GM23338 (cell line): ENCODE measurements around the gene NLRP5. TPM values are rescaled to one million over a fixed set of nuclear protein-coding genes. Genes with fewer than 3 reads are reported as not detected.

ENCODE experiments used
- ATAC-seq: fragments of 200-7000 bp; cut with Tn5 transposase; 3 replicates; pipeline ENCODE4 v1.9.1; 2020
- DNase-seq: peaks from one replicate; pipeline ENCODE4 v3.0.0-alpha.2; 2015; ENCODE audit warnings: low spot score
- H2AFZ ChIP-seq: fragments of 200-600 bp; sonication (generic); 2 replicates; pipeline ENCODE4 v1.8.0; 2016; ENCODE audit warnings: antibody characterized with exemption, mild to moderate bottlenecking, moderate library complexity
- H3F3A ChIP-seq: fragments of 200-600 bp; sonication (generic); replicated peaks from 2 replicates; pipeline ENCODE4 v1.8.0; 2017; ENCODE audit warnings: antibody characterized with exemption, mixed run types, low read depth
- H3K27ac ChIP-seq: fragments of 200-600 bp; sonication (generic); 2 replicates; pipeline ENCODE4 v1.6.1; 2016; ENCODE audit warnings: low read depth
- H3K27me3 ChIP-seq: fragments of 200-600 bp; sonication (generic); 2 replicates; pipeline ENCODE4 v1.8.0; 2016; ENCODE audit warnings: mild to moderate bottlenecking, mixed run types, moderate library complexity; ENCODE audit not compliant: insufficient read depth
- H3K36me3 ChIP-seq: fragments of 200-600 bp; sonication (generic); 2 replicates; pipeline ENCODE4 v1.8.0; 2016; ENCODE audit warnings: mild to moderate bottlenecking; ENCODE audit not compliant: insufficient read depth
- H3K4me1 ChIP-seq: fragments of 200-600 bp; sonication (generic); 2 replicates; pipeline ENCODE4 v1.8.0; 2016; ENCODE audit warnings: mild to moderate bottlenecking, moderate library complexity; ENCODE audit not compliant: insufficient read depth
- H3K4me2 ChIP-seq: fragments of 200-600 bp; sonication (generic); 2 replicates; pipeline ENCODE4 v1.7.1; 2017; ENCODE audit warnings: mixed run types
- H3K4me3 ChIP-seq: fragments of 200-600 bp; sonication (generic); 2 replicates; pipeline ENCODE4 v1.6.1; 2016; ENCODE audit warnings: mixed run types
- H3K79me2 ChIP-seq: fragments of 200-600 bp; sonication (generic); replicated peaks from 2 replicates; pipeline ENCODE4 v1.8.0; 2017; ENCODE audit warnings: mild to moderate bottlenecking; ENCODE audit not compliant: insufficient read depth
- H3K9me2 ChIP-seq: fragments of 200-600 bp; sonication (generic); 2 replicates; pipeline ENCODE4 v1.8.0; 2017; ENCODE audit not compliant: insufficient read depth
- H4K20me1 ChIP-seq: fragments of 200-600 bp; sonication (generic); replicated peaks from 2 replicates; pipeline ENCODE4 v1.8.0; 2017; ENCODE audit warnings: mild to moderate bottlenecking; ENCODE audit not compliant: insufficient read depth
- H3K27ac Mint-ChIP-seq: 2 replicates; pipeline ENCODE4 v1.8.0; 2020; ENCODE audit warnings: inconsistent platforms, mild to moderate bottlenecking, moderate library complexity, mixed read lengths
- H3K27me3 Mint-ChIP-seq: 3 replicates; pipeline ENCODE4 v1.8.0; 2022; ENCODE audit warnings: low read depth, mild to moderate bottlenecking, moderate library complexity, mixed read lengths, inconsistent platforms; ENCODE audit not compliant: insufficient read depth, poor library complexity
- H3K36me3 Mint-ChIP-seq: 3 replicates; pipeline ENCODE4 v1.8.0; 2021; ENCODE audit warnings: low read depth, mild to moderate bottlenecking, inconsistent platforms, moderate library complexity, mixed read lengths
- H3K4me1 Mint-ChIP-seq: 3 replicates; pipeline ENCODE4 v1.8.0; 2020; ENCODE audit warnings: mild to moderate bottlenecking, inconsistent platforms, mixed read lengths
- H3K4me3 Mint-ChIP-seq: 3 replicates; pipeline ENCODE4 v1.8.0; 2021; ENCODE audit warnings: moderate library complexity, mild to moderate bottlenecking, inconsistent platforms, mixed read lengths
- H3K9me3 Mint-ChIP-seq: 3 replicates; pipeline ENCODE4 v1.8.0; 2020; ENCODE audit warnings: moderate library complexity, mild to moderate bottlenecking, inconsistent platforms, mixed read lengths
- CREB1 ChIP-seq: fragments of 250-450 bp; sonication (Bioruptor Pico); IDR thresholded peaks from 2 replicates; pipeline ENCODE4 v1.5.0; 2020; ENCODE audit warnings: low read depth, mild to moderate bottlenecking, moderate library complexity
- EZH2phosphoT487 ChIP-seq: fragments of 200-600 bp; sonication (generic); IDR thresholded peaks from one replicate; pipeline ENCODE4 v1.8.1; 2018; ENCODE audit warnings: antibody characterized with exemption; ENCODE audit not compliant: unreplicated experiment
- JUNB ChIP-seq: IDR thresholded peaks from one replicate; pipeline ENCODE4 v1.6.1; 2016; ENCODE audit warnings: antibody characterized with exemption; ENCODE audit not compliant: unreplicated experiment
- POLR2AphosphoS5 ChIP-seq: IDR thresholded peaks from 2 replicates; pipeline ENCODE4 v1.6.1; 2016; ENCODE audit warnings: antibody characterized with exemption, low read depth
- STAT1 ChIP-seq: IDR thresholded peaks from one replicate; pipeline ENCODE4 v1.6.1; 2016; ENCODE audit warnings: antibody characterized with exemption; ENCODE audit not compliant: unreplicated experiment
- ZNF114 ChIP-seq: fragments of 250-450 bp; sonication (Bioruptor Pico); IDR thresholded peaks from 2 replicates; pipeline ENCODE4 v1.5.0; 2020; ENCODE audit warnings: mild to moderate bottlenecking, moderate library complexity
- polyA plus RNA-seq: library from polyadenylated mRNA; unstranded; fragments of >200 nt; fragmentation: Nextera tagmentation; extraction: Ambion mirVana; gene quantifications from 2 replicates; pipeline ENCODE4 v1.2.1, GENCODE V29; 2016
- total RNA-seq: library from RNA; depleted of rRNA; stranded (reverse); fragments of >200 nt; shearing (Covaris generic); gene quantifications from 2 replicates; pipeline ENCODE4 v1.2.3, GENCODE V29; 2014
- TF ChIP-seq, protein P1 (sequence below): fragments of 250-450 bp; sonication (Bioruptor Pico); IDR thresholded peaks from 2 replicates; pipeline ENCODE4 v1.5.0; 2020; ENCODE audit warnings: mild to moderate bottlenecking, moderate library complexity
- TF ChIP-seq, protein P2 (sequence below), 2 experiments: fragments of 200-600 bp in 1 of 2; sonication (generic) in 1 of 2; conservative IDR thresholded peaks; 2 replicates each; pipeline versions ENCODE4 v1.5.1 to v1.6.1; 2016 to 2017; ENCODE audit warnings: antibody characterized with exemption in 2 of 2, low read depth in 2 of 2, mild to moderate bottlenecking in 2 of 2, moderate library complexity in 1 of 2
- TF ChIP-seq, protein P3 (sequence below): IDR thresholded peaks from one replicate; pipeline ENCODE4 v1.6.1; 2018; ENCODE audit warnings: antibody characterized with exemption; ENCODE audit not compliant: unreplicated experiment

NLRP5 gene
- total and polyA plus RNA-seq, 2 experiments from 2014 or later = not detected

DNA sequence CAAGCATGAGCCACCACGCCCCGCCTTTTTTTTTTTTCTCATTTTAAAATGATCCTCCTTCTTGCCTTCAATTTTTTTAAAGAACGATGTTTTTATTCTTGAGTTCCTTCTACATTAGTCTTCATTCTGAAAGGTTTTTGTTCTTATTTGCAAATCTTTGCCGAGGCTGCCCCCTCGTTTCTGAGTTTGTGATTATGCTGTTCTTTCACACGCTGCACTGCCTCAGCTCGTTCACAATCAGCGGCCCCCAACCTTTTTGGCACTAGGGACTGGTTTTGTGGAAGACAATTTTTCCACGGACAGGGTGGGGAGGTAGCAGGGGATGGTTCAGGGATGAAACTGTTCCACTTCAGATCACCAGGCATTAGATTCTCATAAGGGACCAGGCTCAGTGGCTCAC lies 107.9 kb downstream of the NLRP5 start (continued):
- TF ChIP-seq, protein P1, sequence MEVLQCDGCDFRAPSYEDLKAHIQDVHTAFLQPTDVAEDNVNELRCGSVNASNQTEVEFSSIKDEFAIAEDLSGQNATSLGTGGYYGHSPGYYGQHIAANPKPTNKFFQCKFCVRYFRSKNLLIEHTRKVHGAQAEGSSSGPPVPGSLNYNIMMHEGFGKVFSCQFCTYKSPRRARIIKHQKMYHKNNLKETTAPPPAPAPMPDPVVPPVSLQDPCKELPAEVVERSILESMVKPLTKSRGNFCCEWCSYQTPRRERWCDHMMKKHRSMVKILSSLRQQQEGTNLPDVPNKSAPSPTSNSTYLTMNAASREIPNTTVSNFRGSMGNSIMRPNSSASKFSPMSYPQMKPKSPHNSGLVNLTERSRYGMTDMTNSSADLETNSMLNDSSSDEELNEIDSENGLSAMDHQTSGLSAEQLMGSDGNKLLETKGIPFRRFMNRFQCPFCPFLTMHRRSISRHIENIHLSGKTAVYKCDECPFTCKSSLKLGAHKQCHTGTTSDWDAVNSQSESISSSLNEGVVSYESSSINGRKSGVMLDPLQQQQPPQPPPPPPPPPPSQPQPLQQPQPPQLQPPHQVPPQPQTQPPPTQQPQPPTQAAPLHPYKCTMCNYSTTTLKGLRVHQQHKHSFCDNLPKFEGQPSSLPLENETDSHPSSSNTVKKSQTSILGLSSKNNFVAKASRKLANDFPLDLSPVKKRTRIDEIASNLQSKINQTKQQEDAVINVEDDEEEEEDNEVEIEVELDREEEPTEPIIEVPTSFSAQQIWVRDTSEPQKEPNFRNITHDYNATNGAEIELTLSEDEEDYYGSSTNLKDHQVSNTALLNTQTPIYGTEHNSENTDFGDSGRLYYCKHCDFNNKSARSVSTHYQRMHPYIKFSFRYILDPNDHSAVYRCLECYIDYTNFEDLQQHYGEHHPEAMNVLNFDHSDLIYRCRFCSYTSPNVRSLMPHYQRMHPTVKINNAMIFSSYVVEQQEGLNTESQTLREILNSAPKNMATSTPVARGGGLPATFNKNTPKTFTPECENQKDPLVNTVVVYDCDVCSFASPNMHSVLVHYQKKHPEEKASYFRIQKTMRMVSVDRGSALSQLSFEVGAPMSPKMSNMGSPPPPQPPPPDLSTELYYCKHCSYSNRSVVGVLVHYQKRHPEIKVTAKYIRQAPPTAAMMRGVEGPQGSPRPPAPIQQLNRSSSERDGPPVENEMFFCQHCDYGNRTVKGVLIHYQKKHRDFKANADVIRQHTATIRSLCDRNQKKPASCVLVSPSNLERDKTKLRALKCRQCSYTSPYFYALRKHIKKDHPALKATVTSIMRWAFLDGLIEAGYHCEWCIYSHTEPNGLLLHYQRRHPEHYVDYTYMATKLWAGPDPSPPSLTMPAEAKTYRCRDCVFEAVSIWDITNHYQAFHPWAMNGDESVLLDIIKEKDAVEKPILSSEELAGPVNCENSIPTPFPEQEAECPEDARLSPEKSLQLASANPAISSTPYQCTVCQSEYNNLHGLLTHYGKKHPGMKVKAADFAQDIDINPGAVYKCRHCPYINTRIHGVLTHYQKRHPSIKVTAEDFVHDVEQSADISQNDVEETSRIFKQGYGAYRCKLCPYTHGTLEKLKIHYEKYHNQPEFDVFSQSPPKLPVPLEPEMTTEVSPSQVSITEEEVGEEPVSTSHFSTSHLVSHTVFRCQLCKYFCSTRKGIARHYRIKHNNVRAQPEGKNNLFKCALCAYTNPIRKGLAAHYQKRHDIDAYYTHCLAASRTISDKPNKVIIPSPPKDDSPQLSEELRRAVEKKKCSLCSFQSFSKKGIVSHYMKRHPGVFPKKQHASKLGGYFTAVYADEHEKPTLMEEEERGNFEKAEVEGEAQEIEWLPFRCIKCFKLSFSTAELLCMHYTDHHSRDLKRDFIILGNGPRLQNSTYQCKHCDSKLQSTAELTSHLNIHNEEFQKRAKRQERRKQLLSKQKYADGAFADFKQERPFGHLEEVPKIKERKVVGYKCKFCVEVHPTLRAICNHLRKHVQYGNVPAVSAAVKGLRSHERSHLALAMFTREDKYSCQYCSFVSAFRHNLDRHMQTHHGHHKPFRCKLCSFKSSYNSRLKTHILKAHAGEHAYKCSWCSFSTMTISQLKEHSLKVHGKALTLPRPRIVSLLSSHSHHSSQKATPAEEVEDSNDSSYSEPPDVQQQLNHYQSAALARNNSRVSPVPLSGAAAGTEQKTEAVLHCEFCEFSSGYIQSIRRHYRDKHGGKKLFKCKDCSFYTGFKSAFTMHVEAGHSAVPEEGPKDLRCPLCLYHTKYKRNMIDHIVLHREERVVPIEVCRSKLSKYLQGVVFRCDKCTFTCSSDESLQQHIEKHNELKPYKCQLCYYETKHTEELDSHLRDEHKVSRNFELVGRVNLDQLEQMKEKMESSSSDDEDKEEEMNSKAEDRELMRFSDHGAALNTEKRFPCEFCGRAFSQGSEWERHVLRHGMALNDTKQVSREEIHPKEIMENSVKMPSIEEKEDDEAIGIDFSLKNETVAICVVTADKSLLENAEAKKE (CRISPR knock-in tag) = no peak

DNA sequence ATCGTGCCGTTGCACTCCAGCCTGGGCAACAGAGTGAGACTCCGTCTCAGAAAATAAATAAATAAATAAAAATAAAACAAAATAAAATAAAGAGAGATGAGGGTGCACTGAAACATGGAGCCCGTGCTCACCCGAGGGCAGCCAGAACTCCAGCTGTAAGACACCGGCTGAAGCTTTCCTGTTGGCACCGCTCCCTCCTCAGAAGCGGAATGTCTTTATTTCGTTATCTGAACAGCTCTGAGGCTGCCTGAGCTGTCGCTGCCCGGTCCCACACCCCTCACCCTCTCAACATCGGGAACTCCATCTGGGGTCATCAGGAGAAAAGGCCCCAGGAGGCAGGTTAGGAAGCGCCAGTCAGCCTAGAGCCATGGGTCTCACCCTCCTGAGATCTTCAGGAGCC lies 110.1 kb downstream of the NLRP5 start:
- TF ChIP-seq, protein P2, sequence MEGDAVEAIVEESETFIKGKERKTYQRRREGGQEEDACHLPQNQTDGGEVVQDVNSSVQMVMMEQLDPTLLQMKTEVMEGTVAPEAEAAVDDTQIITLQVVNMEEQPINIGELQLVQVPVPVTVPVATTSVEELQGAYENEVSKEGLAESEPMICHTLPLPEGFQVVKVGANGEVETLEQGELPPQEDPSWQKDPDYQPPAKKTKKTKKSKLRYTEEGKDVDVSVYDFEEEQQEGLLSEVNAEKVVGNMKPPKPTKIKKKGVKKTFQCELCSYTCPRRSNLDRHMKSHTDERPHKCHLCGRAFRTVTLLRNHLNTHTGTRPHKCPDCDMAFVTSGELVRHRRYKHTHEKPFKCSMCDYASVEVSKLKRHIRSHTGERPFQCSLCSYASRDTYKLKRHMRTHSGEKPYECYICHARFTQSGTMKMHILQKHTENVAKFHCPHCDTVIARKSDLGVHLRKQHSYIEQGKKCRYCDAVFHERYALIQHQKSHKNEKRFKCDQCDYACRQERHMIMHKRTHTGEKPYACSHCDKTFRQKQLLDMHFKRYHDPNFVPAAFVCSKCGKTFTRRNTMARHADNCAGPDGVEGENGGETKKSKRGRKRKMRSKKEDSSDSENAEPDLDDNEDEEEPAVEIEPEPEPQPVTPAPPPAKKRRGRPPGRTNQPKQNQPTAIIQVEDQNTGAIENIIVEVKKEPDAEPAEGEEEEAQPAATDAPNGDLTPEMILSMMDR (conservative IDR thresholded peaks at IDR 0.05; ENCODE audit: low read depth in 2 of 2) = no peak
- TF ChIP-seq JUNB (no peak), ZNF114 (CRISPR knock-in tag) (no peak), POLR2AphosphoS5 (no peak), EZH2phosphoT487 (no peak), CREB1 (CRISPR knock-in tag) (no peak), STAT1 (no peak)
- TF ChIP-seq, protein P3, sequence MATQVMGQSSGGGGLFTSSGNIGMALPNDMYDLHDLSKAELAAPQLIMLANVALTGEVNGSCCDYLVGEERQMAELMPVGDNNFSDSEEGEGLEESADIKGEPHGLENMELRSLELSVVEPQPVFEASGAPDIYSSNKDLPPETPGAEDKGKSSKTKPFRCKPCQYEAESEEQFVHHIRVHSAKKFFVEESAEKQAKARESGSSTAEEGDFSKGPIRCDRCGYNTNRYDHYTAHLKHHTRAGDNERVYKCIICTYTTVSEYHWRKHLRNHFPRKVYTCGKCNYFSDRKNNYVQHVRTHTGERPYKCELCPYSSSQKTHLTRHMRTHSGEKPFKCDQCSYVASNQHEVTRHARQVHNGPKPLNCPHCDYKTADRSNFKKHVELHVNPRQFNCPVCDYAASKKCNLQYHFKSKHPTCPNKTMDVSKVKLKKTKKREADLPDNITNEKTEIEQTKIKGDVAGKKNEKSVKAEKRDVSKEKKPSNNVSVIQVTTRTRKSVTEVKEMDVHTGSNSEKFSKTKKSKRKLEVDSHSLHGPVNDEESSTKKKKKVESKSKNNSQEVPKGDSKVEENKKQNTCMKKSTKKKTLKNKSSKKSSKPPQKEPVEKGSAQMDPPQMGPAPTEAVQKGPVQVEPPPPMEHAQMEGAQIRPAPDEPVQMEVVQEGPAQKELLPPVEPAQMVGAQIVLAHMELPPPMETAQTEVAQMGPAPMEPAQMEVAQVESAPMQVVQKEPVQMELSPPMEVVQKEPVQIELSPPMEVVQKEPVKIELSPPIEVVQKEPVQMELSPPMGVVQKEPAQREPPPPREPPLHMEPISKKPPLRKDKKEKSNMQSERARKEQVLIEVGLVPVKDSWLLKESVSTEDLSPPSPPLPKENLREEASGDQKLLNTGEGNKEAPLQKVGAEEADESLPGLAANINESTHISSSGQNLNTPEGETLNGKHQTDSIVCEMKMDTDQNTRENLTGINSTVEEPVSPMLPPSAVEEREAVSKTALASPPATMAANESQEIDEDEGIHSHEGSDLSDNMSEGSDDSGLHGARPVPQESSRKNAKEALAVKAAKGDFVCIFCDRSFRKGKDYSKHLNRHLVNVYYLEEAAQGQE = no peak
- Histone ChIP-seq H3K36me3 (peaks cover 4% of the 10 kb centered on the region; the same call in 1 of the 2 replicates), H3K27ac (no peak overlapping the region), H3F3A (no peaks in the 10 kb centered on the region), H3K4me2 (no peak overlapping the region), H4K20me1 (peaks cover 13% of the 10 kb centered on the region), H3K4me3 (no peak overlapping the region), H2AFZ (no peak overlapping the region), H3K4me1 (peaks cover 6% of the 10 kb centered on the region; the same call in 1 of the 2 replicates), H3K9me2 (no peaks in the 10 kb centered on the region), H3K27me3 (no peaks in the 10 kb centered on the region), H3K79me2 (peaks cover 73% of the 10 kb centered on the region)
- peaks cover 10% of the 10 kb centered on the region for H3K4me1 Mint-ChIP-seq
- DNase-seq = no peak
- peaks cover 6% of the 10 kb centered on the region for H3K9me3 Mint-ChIP-seq
- H3K27ac Mint-ChIP-seq = no peak overlapping the region
- H3K36me3 Mint-ChIP-seq = peaks cover 55% of the 10 kb centered on the region
- no peak overlapping the region for H3K4me3 Mint-ChIP-seq
- peaks cover 9% of the 10 kb centered on the region for H3K27me3 Mint-ChIP-seq
- ATAC-seq = no peak
